Effector memory CD8-positive, alpha-beta T cell (primary cell): ENCODE data around the gene ADCY9.
"Not testable (repeated sequence)": the region's sequence is repeated elsewhere in the genome, so short reads cannot be mapped to it uniquely, and the experiment has no call there.

Experiments used
- ATAC-seq: fragments of 150-1000 bp; cut with Tn5 transposase; replicated peaks from 2 replicates; pipeline ENCODE4 v1.10.0; 2021; ENCODE audit warnings: mild to moderate bottlenecking, moderate library complexity
- DNase-seq, 3 experiments: peaks; one replicate each; pipeline ENCODE4 v3.0.0; 2021
- H3K27ac Mint-ChIP-seq, 2 donors: one replicate each; pipeline ENCODE4 v1.8.0; 2022; ENCODE audit warnings: mild to moderate bottlenecking in 2 of 2, mixed read lengths in 2 of 2, moderate library complexity in 2 of 2
- H3K27me3 Mint-ChIP-seq, 2 donors: one replicate each; pipeline ENCODE4 v1.8.0; 2022; ENCODE audit warnings: mixed read lengths in 2 of 2
- H3K36me3 Mint-ChIP-seq: one replicate; pipeline ENCODE4 v1.8.0; 2022; ENCODE audit warnings: mild to moderate bottlenecking, moderate library complexity, mixed read lengths; ENCODE audit not compliant: insufficient read depth
- H3K4me1 Mint-ChIP-seq, 2 donors: one replicate each; pipeline ENCODE4 v1.8.0; 2022; ENCODE audit warnings: low read depth in 2 of 2, mixed read lengths in 2 of 2
- H3K4me3 Mint-ChIP-seq, 2 donors: one replicate each; pipeline ENCODE4 v1.8.0; 2022; ENCODE audit warnings: mild to moderate bottlenecking in 2 of 2, mixed read lengths in 2 of 2, moderate library complexity in 2 of 2
- H3K9me3 Mint-ChIP-seq, 2 donors: one replicate each; pipeline ENCODE4 v1.8.0; 2022; ENCODE audit warnings: mixed read lengths in 2 of 2

Gene ADCY9

GRCh38 chr16:4046221-4046620 is 70.0 kb downstream of the ADCY9 start:
- no peaks in the 10 kb centered on the region for H3K27me3 Mint-ChIP-seq

DNA sequence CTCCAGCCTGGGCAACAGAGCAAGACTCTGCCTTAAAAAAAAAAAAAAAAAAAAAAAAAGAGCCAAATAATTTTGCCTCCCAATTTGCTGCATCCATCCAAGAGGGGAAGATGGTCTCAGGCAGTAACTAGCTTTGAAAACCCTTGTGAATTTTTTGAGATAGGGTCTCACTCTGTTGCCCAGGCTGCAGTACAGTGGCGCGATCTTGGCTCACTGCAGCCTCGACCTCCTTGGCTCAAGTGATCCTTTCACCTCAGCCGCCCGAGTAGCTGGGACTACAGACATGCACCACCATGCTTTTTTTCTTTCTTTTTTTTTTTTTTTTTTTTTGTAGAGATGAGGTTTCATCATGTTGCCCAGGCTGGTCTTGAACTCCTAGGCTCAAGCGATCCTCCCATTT is 70.7 kb downstream of the ADCY9 start:
- peaks cover 6 to 14% of the 10 kb centered on the region in 2 donors for H3K4me1 Mint-ChIP-seq
- not testable (repeated sequence) for H3K4me3 Mint-ChIP-seq, DNase-seq, H3K9me3 Mint-ChIP-seq, H3K27me3 Mint-ChIP-seq, ATAC-seq, H3K36me3 Mint-ChIP-seq
- peak overlapping the region in 1 of 2 donors; percentile 32 for H3K27ac Mint-ChIP-seq

More at GRCh38 chr16:4046221-4046620, 70.0 kb downstream of the ADCY9 start:
- H3K9me3 Mint-ChIP-seq = no peaks in the 10 kb centered on the region
- peaks cover 6 to 12% of the 10 kb centered on the region in 2 donors for H3K4me1 Mint-ChIP-seq
- DNase-seq (no peak), ATAC-seq (no peak)
- H3K4me3 Mint-ChIP-seq = no peak overlapping the region
- peaks cover 3% of the 10 kb centered on the region for H3K36me3 Mint-ChIP-seq
- peak overlapping the region in 1 of 2 donors; percentile 32 for H3K27ac Mint-ChIP-seq

GRCh38 chr16:4042581-4042980 is 73.7 kb downstream of the ADCY9 start:
- no peak for ATAC-seq
- no peaks in the 10 kb centered on the region for H3K9me3 Mint-ChIP-seq
- H3K4me1 Mint-ChIP-seq = peaks cover 4 to 13% of the 10 kb centered on the region in 2 donors
- no peaks in the 10 kb centered on the region for H3K27me3 Mint-ChIP-seq
- peaks cover 5% of the 10 kb centered on the region for H3K36me3 Mint-ChIP-seq
- no peak overlapping the region for H3K4me3 Mint-ChIP-seq
- no peak for DNase-seq
- no peak overlapping the region for H3K27ac Mint-ChIP-seq

DNA sequence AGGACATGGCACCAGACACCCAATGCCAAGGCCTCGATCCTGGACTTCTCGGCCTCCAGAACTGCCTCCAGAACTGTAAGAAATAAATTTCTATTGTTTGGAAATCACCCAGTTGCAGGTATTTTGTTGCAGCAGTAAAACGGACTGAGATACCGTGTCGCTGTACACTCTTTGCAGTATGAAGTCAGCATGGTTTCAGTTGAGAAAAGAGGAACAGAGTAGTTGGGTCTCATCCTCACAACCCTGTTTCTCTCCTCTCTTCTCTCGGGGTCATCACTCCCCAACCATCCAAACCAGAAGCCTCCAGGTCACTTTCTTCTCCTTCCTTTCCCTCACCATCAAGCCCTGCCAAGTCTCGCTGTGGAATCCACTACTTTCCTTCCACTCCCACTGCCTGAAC is 77.8 kb downstream of the ADCY9 start:
- Mint-ChIP-seq H3K27ac (no peak overlapping the region), H3K27me3 (no peaks in the 10 kb centered on the region), H3K9me3 (no peaks in the 10 kb centered on the region)

GRCh38 chr16:4036952-4037351 is 79.3 kb downstream of the ADCY9 start:
- not testable (repeated sequence) for H3K4me3 Mint-ChIP-seq, DNase-seq, H3K36me3 Mint-ChIP-seq, H3K9me3 Mint-ChIP-seq, ATAC-seq, H3K27me3 Mint-ChIP-seq, H3K27ac Mint-ChIP-seq
- peaks cover 11 to 13% of the 10 kb centered on the region in 2 donors for H3K4me1 Mint-ChIP-seq

More for the DNA sequence above, 77.8 kb downstream of the ADCY9 start:
- no peak for DNase-seq
- Mint-ChIP-seq H3K36me3 (peaks cover 8% of the 10 kb centered on the region), H3K4me3 (no peak overlapping the region), H3K4me1 (peaks cover 5 to 13% of the 10 kb centered on the region in 2 donors)
- no peak for ATAC-seq

DNA sequence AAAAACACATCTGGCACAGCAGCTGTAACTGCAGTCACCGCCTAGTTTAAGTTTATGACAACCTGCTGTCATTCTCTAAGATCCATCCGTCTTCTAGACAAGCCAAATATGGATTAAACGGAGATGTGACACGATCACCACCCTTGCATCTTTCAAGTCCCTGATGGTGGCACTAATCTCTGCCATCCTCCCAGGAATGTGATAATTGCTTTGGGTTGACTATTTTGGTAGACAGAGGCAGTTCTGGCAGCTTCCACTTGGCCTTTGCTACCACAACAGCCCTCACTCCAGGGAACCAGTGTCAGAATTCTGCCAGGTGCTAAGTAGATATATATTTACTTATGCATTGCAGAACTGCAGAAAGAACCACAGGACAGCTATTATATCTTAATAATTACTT is 81.3 kb downstream of the ADCY9 start:
- H3K36me3 Mint-ChIP-seq = peaks cover 8% of the 10 kb centered on the region
- no peak overlapping the region for H3K4me3 Mint-ChIP-seq
- peak overlapping the region in 1 of 2 donors; percentile 26 for H3K27ac Mint-ChIP-seq
- H3K4me1 Mint-ChIP-seq = peaks cover 11 to 14% of the 10 kb centered on the region in 2 donors
- no peaks in the 10 kb centered on the region for H3K9me3 Mint-ChIP-seq
- DNase-seq (no peak), ATAC-seq (no peak)
- H3K27me3 Mint-ChIP-seq = no peaks in the 10 kb centered on the region

GRCh38 chr16:4033951-4034350 is 82.3 kb downstream of the ADCY9 start:
- no peak for DNase-seq
- Mint-ChIP-seq H3K27me3 (no peaks in the 10 kb centered on the region), H3K4me1 (peaks cover 14 to 15% of the 10 kb centered on the region in 2 donors), H3K9me3 (no peaks in the 10 kb centered on the region), H3K27ac (no peak overlapping the region), H3K36me3 (peaks cover 3% of the 10 kb centered on the region), H3K4me3 (no peak overlapping the region)
- no peak for ATAC-seq

- DNase-seq (peak; percentile 15 to 31 (median 23)), ATAC-seq (peak; percentile 91)
- Mint-ChIP-seq H3K27me3 (no peaks in the 10 kb centered on the region), H3K4me1 (peaks cover 9 to 14% of the 10 kb centered on the region in 2 donors), H3K27ac (peak overlapping the region in 1 of 2 donors; percentile 62), H3K36me3 (peaks cover 3% of the 10 kb centered on the region), H3K4me3 (peak overlapping the region in 1 of 2 donors; percentile 25), H3K9me3 (no peaks in the 10 kb centered on the region)
Measured at GRCh38 chr16:4032768-4033167, 83.5 kb downstream of the ADCY9 start.

- no peaks in the 10 kb centered on the region for H3K9me3 Mint-ChIP-seq
- peaks cover 13 to 16% of the 10 kb centered on the region in 2 donors for H3K4me1 Mint-ChIP-seq
- no peak for DNase-seq
- ATAC-seq = no peak
- no peaks in the 10 kb centered on the region for H3K27me3 Mint-ChIP-seq
- H3K4me3 Mint-ChIP-seq = no peak overlapping the region
- H3K27ac Mint-ChIP-seq = no peak overlapping the region
- peaks cover 5% of the 10 kb centered on the region for H3K36me3 Mint-ChIP-seq
Measured at GRCh38 chr16:4028144-4028543, 88.1 kb downstream of the ADCY9 start.

- no peak overlapping the region for H3K4me3 Mint-ChIP-seq
- H3K4me1 Mint-ChIP-seq = peaks cover 13 to 14% of the 10 kb centered on the region in 2 donors
- H3K27me3 Mint-ChIP-seq = no peaks in the 10 kb centered on the region
- H3K27ac Mint-ChIP-seq = peak overlapping the region in 1 of 2 donors; percentile 5
- no peaks in the 10 kb centered on the region for H3K9me3 Mint-ChIP-seq
- peaks cover 7% of the 10 kb centered on the region for H3K36me3 Mint-ChIP-seq
- ATAC-seq (no peak), DNase-seq (no peak)
Measured at GRCh38 chr16:4026854-4027253, 89.4 kb downstream of the ADCY9 start.

GRCh38 chr16:4025428-4025827 is 90.8 kb downstream of the ADCY9 start:
- ATAC-seq (no peak), DNase-seq (no peak)
- H3K9me3 Mint-ChIP-seq = no peaks in the 10 kb centered on the region
- H3K27me3 Mint-ChIP-seq = no peaks in the 10 kb centered on the region
- no peak overlapping the region for H3K27ac Mint-ChIP-seq
- H3K36me3 Mint-ChIP-seq = peaks cover 7% of the 10 kb centered on the region
- no peak overlapping the region for H3K4me3 Mint-ChIP-seq
- peaks cover 17 to 20% of the 10 kb centered on the region in 2 donors for H3K4me1 Mint-ChIP-seq

DNA sequence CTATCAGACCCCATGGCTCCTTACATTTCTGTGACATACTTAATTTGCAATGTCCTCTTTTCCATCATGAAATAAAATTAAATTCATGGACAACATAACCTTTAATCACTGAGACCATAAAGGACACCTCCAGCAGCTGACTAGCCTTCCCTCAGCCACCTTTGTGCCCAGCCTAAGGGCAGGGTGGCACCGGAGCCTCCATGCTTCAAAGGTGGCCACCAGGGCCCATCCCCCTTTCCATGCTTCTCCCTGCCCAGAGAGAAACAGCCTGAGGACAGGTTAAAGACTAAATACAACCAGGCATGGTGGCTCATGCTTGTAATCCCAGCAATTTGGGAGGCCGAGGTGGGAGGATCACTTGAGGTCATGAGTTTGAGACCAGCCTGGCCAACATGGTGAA is 94.3 kb downstream of the ADCY9 start:
- peak overlapping the region in 1 of 2 donors; percentile 57 for H3K27ac Mint-ChIP-seq
- DNase-seq (no peak), ATAC-seq (no peak)
- H3K27me3 Mint-ChIP-seq = no peaks in the 10 kb centered on the region
- no peaks in the 10 kb centered on the region for H3K9me3 Mint-ChIP-seq
- H3K36me3 Mint-ChIP-seq = peaks cover 7% of the 10 kb centered on the region
- no peak overlapping the region for H3K4me3 Mint-ChIP-seq
- H3K4me1 Mint-ChIP-seq = peaks cover 19 to 22% of the 10 kb centered on the region in 2 donors

DNA sequence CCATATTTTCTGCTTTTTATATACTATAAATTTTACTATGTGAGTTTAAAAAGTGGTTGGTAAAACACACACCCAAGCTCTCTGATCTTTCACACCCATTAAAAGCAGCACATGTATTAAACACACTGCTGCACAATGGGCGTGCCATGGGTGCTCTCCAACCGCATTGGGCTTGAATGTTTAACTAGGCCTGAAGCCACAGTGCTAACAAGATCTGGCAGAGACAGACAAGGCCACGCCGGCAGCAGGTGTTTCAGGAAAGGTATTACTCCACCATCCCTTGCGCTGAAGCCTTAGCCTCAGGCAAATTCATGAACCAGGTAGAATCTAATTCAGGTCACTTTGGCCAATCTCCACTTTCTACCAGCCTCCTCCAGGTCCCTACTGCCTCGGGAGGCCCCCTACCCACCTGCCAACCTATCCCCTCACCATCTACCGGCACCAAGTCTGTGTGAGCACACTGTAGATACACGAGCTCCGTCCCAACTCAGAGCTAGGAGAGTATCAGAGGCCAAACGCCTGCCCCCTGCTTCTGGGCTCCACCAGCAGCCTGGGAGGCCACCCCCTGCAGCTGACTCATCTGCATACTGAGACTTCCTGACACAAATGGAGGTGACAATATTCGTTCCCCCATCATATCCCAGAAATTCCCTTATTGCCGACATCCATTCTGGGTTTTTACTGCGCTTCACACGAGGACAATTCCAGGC is 95.0 kb downstream of the ADCY9 start:
- Mint-ChIP-seq H3K4me3 (peak overlapping the region in 1 of 2 donors; percentile 11), H3K4me1 (peaks cover 26 to 28% of the 10 kb centered on the region in 2 donors)
- ATAC-seq = no peak

GRCh38 chr16:4019371-4019791 is 96.9 kb downstream of the ADCY9 start:
- DNase-seq = no peak
- H3K27ac Mint-ChIP-seq = peak overlapping the region; percentile 95 to 96
- peak overlapping the region; percentile 80 to 93 for H3K4me3 Mint-ChIP-seq
- H3K36me3 Mint-ChIP-seq = peaks cover 4% of the 10 kb centered on the region
- H3K27me3 Mint-ChIP-seq = no peaks in the 10 kb centered on the region
- peaks cover 30 to 32% of the 10 kb centered on the region in 2 donors for H3K4me1 Mint-ChIP-seq
- H3K9me3 Mint-ChIP-seq = no peaks in the 10 kb centered on the region
- no peak for ATAC-seq

More for the DNA sequence above, 95.0 kb downstream of the ADCY9 start:
- H3K27me3 Mint-ChIP-seq = no peaks in the 10 kb centered on the region
- DNase-seq = no peak
- H3K36me3 Mint-ChIP-seq = peaks cover 7% of the 10 kb centered on the region
- peak overlapping the region; percentile 21 to 57 for H3K27ac Mint-ChIP-seq
- H3K9me3 Mint-ChIP-seq = no peaks in the 10 kb centered on the region
